OCI-LY1 (cell line): ENCODE measurements around the gene RNF8.

Experiments used
- EZH2 ChIP-seq: fragments of 200-600 bp; sonication (generic), shearing (Covaris generic); IDR thresholded peaks from 2 replicates; pipeline ENCODE4 v1.8.0; 2017; ENCODE audit warnings: borderline replicate concordance, mixed run types, mild to moderate bottlenecking, antibody characterized with exemption, low read length, moderate library complexity, mixed read lengths
- TF ChIP-seq, protein P1 (sequence below): fragments of 200-600 bp; sonication (generic), shearing (Covaris generic); IDR thresholded peaks from 2 replicates; pipeline ENCODE4 v1.5.1; 2017; ENCODE audit warnings: mild to moderate bottlenecking, antibody characterized with exemption, low read length, moderate library complexity, mixed read lengths

DNA sequence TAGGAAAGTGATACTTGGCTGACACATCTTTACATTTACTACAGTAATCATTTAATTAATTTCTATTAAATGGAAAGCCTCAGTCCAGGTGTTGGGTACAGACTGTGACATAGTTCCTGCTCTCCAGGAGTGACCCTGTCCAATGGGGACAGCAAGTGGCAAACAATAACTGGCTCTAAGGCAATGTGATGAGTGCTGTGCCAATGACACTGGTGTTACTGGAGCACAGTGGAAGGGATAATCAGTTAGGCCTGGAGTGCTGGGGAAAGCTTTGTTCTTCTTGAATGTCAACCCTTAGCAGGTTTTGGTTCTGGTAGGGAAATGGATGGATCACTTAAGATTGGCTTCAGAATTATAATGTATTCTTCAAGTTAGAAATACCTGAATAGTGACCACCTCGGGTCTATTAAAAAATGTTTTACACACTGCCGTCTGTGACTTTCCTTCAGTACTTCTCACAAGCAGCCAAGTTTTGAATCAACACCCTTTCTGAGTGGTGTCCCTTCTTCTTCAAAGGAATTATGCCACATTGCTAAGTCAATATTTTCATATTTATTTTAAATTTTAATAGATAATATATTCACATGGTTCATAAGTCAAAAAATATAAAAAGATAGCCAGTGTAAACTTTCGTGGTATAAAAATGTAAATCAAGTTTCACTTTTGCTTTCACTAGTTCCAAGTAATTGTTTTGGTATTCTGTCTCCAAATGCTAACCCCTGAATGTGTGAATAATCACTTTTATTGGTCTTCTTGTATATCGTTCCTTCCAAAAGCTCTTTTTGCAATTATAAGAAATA, 88.8 kb downstream of the RNF8 start:
- TF ChIP-seq, protein P1, sequence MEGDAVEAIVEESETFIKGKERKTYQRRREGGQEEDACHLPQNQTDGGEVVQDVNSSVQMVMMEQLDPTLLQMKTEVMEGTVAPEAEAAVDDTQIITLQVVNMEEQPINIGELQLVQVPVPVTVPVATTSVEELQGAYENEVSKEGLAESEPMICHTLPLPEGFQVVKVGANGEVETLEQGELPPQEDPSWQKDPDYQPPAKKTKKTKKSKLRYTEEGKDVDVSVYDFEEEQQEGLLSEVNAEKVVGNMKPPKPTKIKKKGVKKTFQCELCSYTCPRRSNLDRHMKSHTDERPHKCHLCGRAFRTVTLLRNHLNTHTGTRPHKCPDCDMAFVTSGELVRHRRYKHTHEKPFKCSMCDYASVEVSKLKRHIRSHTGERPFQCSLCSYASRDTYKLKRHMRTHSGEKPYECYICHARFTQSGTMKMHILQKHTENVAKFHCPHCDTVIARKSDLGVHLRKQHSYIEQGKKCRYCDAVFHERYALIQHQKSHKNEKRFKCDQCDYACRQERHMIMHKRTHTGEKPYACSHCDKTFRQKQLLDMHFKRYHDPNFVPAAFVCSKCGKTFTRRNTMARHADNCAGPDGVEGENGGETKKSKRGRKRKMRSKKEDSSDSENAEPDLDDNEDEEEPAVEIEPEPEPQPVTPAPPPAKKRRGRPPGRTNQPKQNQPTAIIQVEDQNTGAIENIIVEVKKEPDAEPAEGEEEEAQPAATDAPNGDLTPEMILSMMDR = no peak
- no peak for TF ChIP-seq EZH2
